IMR-90 (cell line): ENCODE data around the gene RPUSD1.

Experiments
- CEBPB ChIP-seq: IDR thresholded peaks from 2 replicates; pipeline ENCODE4 v1.6.1; 2012; ENCODE audit warnings: low read depth, low read length, improper control_type of control experiment
- ELK1 ChIP-seq: fragments of 150-350 bp; IDR thresholded peaks from 2 replicates; pipeline ENCODE4 v1.6.1; 2016; ENCODE audit warnings: low read depth, mild to moderate bottlenecking, low read length, moderate library complexity, borderline replicate concordance
- MXI1 ChIP-seq: IDR thresholded peaks from 2 replicates; pipeline ENCODE4 v1.6.1; 2012; ENCODE audit warnings: low read depth, mild to moderate bottlenecking, low read length, moderate library complexity, borderline replicate concordance
- POLR2A ChIP-seq: IDR thresholded peaks from 2 replicates; pipeline ENCODE4 v1.6.1; 2012; ENCODE audit warnings: mild to moderate bottlenecking, low read depth, low read length
- RAD21 ChIP-seq: IDR thresholded peaks from 2 replicates; pipeline ENCODE4 v1.6.1; 2012; ENCODE audit warnings: low read length, improper control_type of control experiment
- RCOR1 ChIP-seq: IDR thresholded peaks from 2 replicates; pipeline ENCODE4 v1.6.1; 2012; ENCODE audit warnings: mild to moderate bottlenecking, low read length, improper control_type of control experiment; ENCODE audit not compliant: insufficient replicate concordance
- RFX5 ChIP-seq: IDR thresholded peaks from 2 replicates; pipeline ENCODE4 v1.8.0; 2012; ENCODE audit warnings: low read depth, mild to moderate bottlenecking, low read length, moderate library complexity
- SMC3 ChIP-seq: fragments of 150-350 bp; IDR thresholded peaks from 2 replicates; pipeline ENCODE4 v1.6.1; 2016; ENCODE audit warnings: low read depth, mild to moderate bottlenecking, antibody characterized with exemption, low read length, moderate library complexity
- TF ChIP-seq, protein P1 (sequence below): conservative IDR thresholded peaks from 2 replicates; pipeline ENCODE4 v1.5.1; 2012; ENCODE audit warnings: mild to moderate bottlenecking, low read depth, low read length, improper control_type of control experiment

GRCh38 chr16:830871-831570, 42.8 kb upstream of the RPUSD1 start:
- TF ChIP-seq, protein P1, sequence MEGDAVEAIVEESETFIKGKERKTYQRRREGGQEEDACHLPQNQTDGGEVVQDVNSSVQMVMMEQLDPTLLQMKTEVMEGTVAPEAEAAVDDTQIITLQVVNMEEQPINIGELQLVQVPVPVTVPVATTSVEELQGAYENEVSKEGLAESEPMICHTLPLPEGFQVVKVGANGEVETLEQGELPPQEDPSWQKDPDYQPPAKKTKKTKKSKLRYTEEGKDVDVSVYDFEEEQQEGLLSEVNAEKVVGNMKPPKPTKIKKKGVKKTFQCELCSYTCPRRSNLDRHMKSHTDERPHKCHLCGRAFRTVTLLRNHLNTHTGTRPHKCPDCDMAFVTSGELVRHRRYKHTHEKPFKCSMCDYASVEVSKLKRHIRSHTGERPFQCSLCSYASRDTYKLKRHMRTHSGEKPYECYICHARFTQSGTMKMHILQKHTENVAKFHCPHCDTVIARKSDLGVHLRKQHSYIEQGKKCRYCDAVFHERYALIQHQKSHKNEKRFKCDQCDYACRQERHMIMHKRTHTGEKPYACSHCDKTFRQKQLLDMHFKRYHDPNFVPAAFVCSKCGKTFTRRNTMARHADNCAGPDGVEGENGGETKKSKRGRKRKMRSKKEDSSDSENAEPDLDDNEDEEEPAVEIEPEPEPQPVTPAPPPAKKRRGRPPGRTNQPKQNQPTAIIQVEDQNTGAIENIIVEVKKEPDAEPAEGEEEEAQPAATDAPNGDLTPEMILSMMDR = no peak
- no peak for TF ChIP-seq MXI1
- TF ChIP-seq POLR2A = no peak
- TF ChIP-seq RAD21 = no peak
- no peak for TF ChIP-seq CEBPB
- no peak for TF ChIP-seq ELK1
- no peak for TF ChIP-seq RCOR1
- no peak for TF ChIP-seq RFX5
- no peak for TF ChIP-seq SMC3
